Neural progenitor cell (in vitro differentiated cells): ENCODE data around the gene KCNMA1. TPM values are rescaled to one million over a fixed set of nuclear protein-coding genes. Genes with fewer than 3 reads are reported as not detected.

Experiments
- DNase-seq: peaks from one replicate; pipeline ENCODE4 v3.0.0-alpha.2; 2016; ENCODE audit warnings: low spot score
- H2AFZ ChIP-seq: fragments of 200-600 bp; sonication (generic); replicated peaks from 2 replicates; pipeline ENCODE4 v1.6.1; 2016; ENCODE audit warnings: antibody characterized with exemption
- H3F3A ChIP-seq: fragments of 200-600 bp; sonication (generic); 2 replicates; pipeline ENCODE4 v1.6.1; 2016; ENCODE audit warnings: antibody characterized with exemption, low read depth
- H3K27ac ChIP-seq: fragments of 200-600 bp; sonication (generic); 2 replicates; pipeline ENCODE4 v1.5.1; 2016; ENCODE audit warnings: mild to moderate bottlenecking
- H3K27me3 ChIP-seq: fragments of 200-600 bp; sonication (generic); 2 replicates; pipeline ENCODE4 v1.6.1; 2016; ENCODE audit warnings: mild to moderate bottlenecking, moderate library complexity
- H3K36me3 ChIP-seq: fragments of 200-600 bp; sonication (generic); 2 replicates; pipeline ENCODE4 v1.5.1; 2016
- H3K4me1 ChIP-seq: fragments of 200-600 bp; sonication (generic); 2 replicates; pipeline ENCODE4 v1.6.1; 2016; ENCODE audit warnings: mixed run types
- H3K4me2 ChIP-seq: fragments of 200-600 bp; sonication (generic); 2 replicates; pipeline ENCODE4 v1.6.1; 2016
- H3K4me3 ChIP-seq: fragments of 200-600 bp; sonication (generic); 2 replicates; pipeline ENCODE4 v1.5.1; 2016
- H3K79me2 ChIP-seq: fragments of 200-600 bp; sonication (generic); 2 replicates; pipeline ENCODE4 v1.6.1; 2016; ENCODE audit warnings: low read depth
- H3K9ac ChIP-seq: fragments of 200-600 bp; sonication (generic); 2 replicates; pipeline ENCODE4 v1.6.1; 2016
- H3K9me3 ChIP-seq: fragments of 200-600 bp; sonication (generic); 2 replicates; pipeline ENCODE4 v1.5.1; 2016; ENCODE audit warnings: low read depth
- H4K20me1 ChIP-seq: fragments of 200-600 bp; sonication (generic); 2 replicates; pipeline ENCODE4 v1.6.1; 2016; ENCODE audit warnings: low read depth
- H3K27ac Mint-ChIP-seq: 3 replicates; pipeline ENCODE4 v1.8.0; 2021; ENCODE audit warnings: mixed read lengths
- H3K27me3 Mint-ChIP-seq: 2 replicates; pipeline ENCODE4 v1.8.0; 2022; ENCODE audit warnings: low read depth, mild to moderate bottlenecking, inconsistent platforms, moderate library complexity, mixed read lengths; ENCODE audit not compliant: insufficient read depth
- H3K36me3 Mint-ChIP-seq: 3 replicates; pipeline ENCODE4 v1.8.0; 2021; ENCODE audit warnings: mixed read lengths
- H3K4me1 Mint-ChIP-seq: 3 replicates; pipeline ENCODE4 v1.8.0; 2021; ENCODE audit warnings: mixed read lengths
- H3K4me3 Mint-ChIP-seq: 3 replicates; pipeline ENCODE4 v1.8.0; 2021; ENCODE audit warnings: mild to moderate bottlenecking, moderate library complexity, mixed read lengths
- H3K9me3 Mint-ChIP-seq: 3 replicates; pipeline ENCODE4 v1.8.0; 2020; ENCODE audit warnings: mixed read lengths
- CTCF ChIP-seq: fragments of 200-600 bp; sonication (generic); IDR thresholded peaks from 2 replicates; pipeline ENCODE4 v1.5.1; 2017; ENCODE audit warnings: antibody characterized with exemption, mild to moderate bottlenecking
- EZH2 ChIP-seq: fragments of 200-600 bp; sonication (generic); IDR thresholded peaks from 2 replicates; pipeline ENCODE4 v1.6.1; 2017; ENCODE audit warnings: antibody characterized with exemption, mild to moderate bottlenecking, moderate library complexity
- EZH2phosphoT487 ChIP-seq: fragments of 200-600 bp; sonication (generic); IDR thresholded peaks from 2 replicates; pipeline ENCODE4 v1.6.1; 2017; ENCODE audit warnings: antibody characterized with exemption
- total RNA-seq: library from RNA; depleted of rRNA; stranded (reverse); fragments of >200 nt; gene quantifications from 2 replicates; pipeline ENCODE4 v1.2.3, GENCODE V29; 2015; ENCODE audit warnings: low replicate concordance

Gene KCNMA1
- total RNA-seq, 1 donor from 2014 or later = 2.4 TPM

GRCh38 chr10:77034240-77034639, 603.4 kb downstream of the KCNMA1 start:
- H3K9me3 Mint-ChIP-seq = no peaks in the 10 kb centered on the region
- Histone ChIP-seq H3K4me1 (peaks cover 10% of the 10 kb centered on the region), H3K79me2 (no peaks in the 10 kb centered on the region), H3K27ac (no peak overlapping the region), H2AFZ (no peak overlapping the region), H3K9me3 (no peaks in the 10 kb centered on the region), H3K4me2 (no peak overlapping the region), H4K20me1 (no peaks in the 10 kb centered on the region), H3K36me3 (no peaks in the 10 kb centered on the region), H3K27me3 (no peaks in the 10 kb centered on the region), H3K9ac (no peak overlapping the region), H3K4me3 (no peak overlapping the region), H3F3A (peaks cover 12% of the 10 kb centered on the region)
- H3K4me1 Mint-ChIP-seq = peaks cover 7% of the 10 kb centered on the region
- no peak overlapping the region for H3K27ac Mint-ChIP-seq
- H3K4me3 Mint-ChIP-seq = no peak overlapping the region
- TF ChIP-seq EZH2phosphoT487 (no peak), CTCF (no peak), EZH2 (no peak)
- DNase-seq = no peak
- H3K27me3 Mint-ChIP-seq = no peaks in the 10 kb centered on the region
- no peaks in the 10 kb centered on the region for H3K36me3 Mint-ChIP-seq

GRCh38 chr10:77032188-77032570, 605.4 kb downstream of the KCNMA1 start:
- Mint-ChIP-seq H3K9me3 (no peaks in the 10 kb centered on the region), H3K27me3 (no peaks in the 10 kb centered on the region)

GRCh38 chr10:77031531-77032187, 605.9 kb downstream of the KCNMA1 start:
- no peak overlapping the region for H2AFZ ChIP-seq
- Mint-ChIP-seq H3K4me3 (no peak overlapping the region), H3K9me3 (no peaks in the 10 kb centered on the region), H3K27me3 (no peaks in the 10 kb centered on the region), H3K4me1 (peaks cover 4% of the 10 kb centered on the region), H3K36me3 (no peaks in the 10 kb centered on the region), H3K27ac (no peak overlapping the region)
- TF ChIP-seq EZH2 = no peak
- no peak for TF ChIP-seq CTCF
- TF ChIP-seq EZH2phosphoT487 = no peak
- H3K9ac ChIP-seq = no peak overlapping the region
- H3K79me2 ChIP-seq = no peaks in the 10 kb centered on the region
- H3K4me1 ChIP-seq = no peaks in the 10 kb centered on the region
- no peak for DNase-seq
- H3K4me3 ChIP-seq = no peak overlapping the region
- no peaks in the 10 kb centered on the region for H4K20me1 ChIP-seq
- no peaks in the 10 kb centered on the region for H3K27me3 ChIP-seq
- H3K4me2 ChIP-seq = no peak overlapping the region
- no peaks in the 10 kb centered on the region for H3F3A ChIP-seq
- H3K36me3 ChIP-seq = no peaks in the 10 kb centered on the region
- no peaks in the 10 kb centered on the region for H3K9me3 ChIP-seq
- H3K27ac ChIP-seq = no peak overlapping the region

More at GRCh38 chr10:77032188-77032570, 605.4 kb downstream of the KCNMA1 start:
- Mint-ChIP-seq H3K4me3 (no peak overlapping the region), H3K27ac (no peak overlapping the region), H3K4me1 (peaks cover 4% of the 10 kb centered on the region), H3K36me3 (no peaks in the 10 kb centered on the region)
- Histone ChIP-seq H3K9me3 (no peaks in the 10 kb centered on the region), H3K27ac (no peak overlapping the region), H3K79me2 (no peaks in the 10 kb centered on the region), H3F3A (peaks cover 3% of the 10 kb centered on the region), H3K4me2 (no peak overlapping the region), H3K4me1 (no peaks in the 10 kb centered on the region), H2AFZ (no peak overlapping the region), H3K9ac (no peak overlapping the region), H4K20me1 (no peaks in the 10 kb centered on the region), H3K36me3 (no peaks in the 10 kb centered on the region), H3K27me3 (no peaks in the 10 kb centered on the region), H3K4me3 (no peak overlapping the region)
- no peak for TF ChIP-seq EZH2
- TF ChIP-seq EZH2phosphoT487 = no peak
- no peak for TF ChIP-seq CTCF
- DNase-seq = no peak
